GM19324 (cell line): Measurements from ENCODE around the gene MYLK.

Experiments
- ATAC-seq: cut with Tn5 transposase; IDR thresholded peaks from one replicate; pipeline ENCODE4 v1.9.1; 2021; ENCODE audit warnings: mild to moderate bottlenecking, moderate library complexity; ENCODE audit not compliant: unreplicated experiment, low FRiP score

Gene MYLK

GRCh38 chr3:123656691-123657090, 227.4 kb downstream of the MYLK start:
- no peak for ATAC-seq

- no peak for ATAC-seq
Observed at GRCh38 chr3:123656274-123656673, 227.9 kb downstream of the MYLK start.

DNA sequence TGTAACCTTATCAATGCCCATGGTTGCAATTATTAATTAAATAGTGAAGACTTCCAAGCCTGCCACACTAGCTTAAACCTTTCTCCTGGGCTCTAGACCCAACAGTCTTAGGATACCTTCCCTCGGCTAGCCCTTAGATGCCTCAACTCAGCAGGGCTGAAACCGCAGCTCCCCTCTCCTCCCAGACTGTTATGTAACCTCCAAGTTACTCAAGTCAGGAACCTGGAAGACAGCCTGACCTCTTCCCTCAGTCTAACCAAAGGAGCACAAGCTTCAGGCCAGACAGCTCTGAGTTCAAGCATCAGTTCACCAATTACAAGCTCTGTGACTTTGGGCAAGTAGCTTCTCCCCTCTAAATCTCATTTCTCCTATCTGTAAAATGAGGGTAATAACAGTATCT, 228.7 kb downstream of the MYLK start:
- ATAC-seq, result no peak

DNA sequence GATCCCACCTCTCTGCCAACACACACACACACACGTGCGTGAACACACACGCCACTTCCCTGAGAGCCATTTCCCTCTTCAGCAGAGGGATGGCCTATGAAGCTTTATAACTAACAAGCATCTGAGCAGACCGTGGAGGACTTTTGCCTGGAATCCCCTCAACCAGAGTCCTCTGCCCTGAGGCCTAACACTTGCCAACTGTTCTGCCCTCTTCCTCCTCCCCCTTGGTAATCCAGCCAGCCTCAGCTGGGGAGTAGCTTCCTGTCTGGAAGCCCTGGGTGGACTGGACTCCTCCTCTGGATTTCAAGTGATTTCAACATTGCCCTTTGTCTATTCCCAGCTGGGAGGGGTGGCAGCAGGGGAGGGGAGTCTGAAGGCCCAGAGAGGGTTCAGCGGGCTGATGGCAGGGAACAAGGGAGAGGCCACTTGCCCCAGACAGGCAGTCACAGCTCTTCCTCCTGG, 230.9 kb downstream of the MYLK start:
- no peak for ATAC-seq

DNA sequence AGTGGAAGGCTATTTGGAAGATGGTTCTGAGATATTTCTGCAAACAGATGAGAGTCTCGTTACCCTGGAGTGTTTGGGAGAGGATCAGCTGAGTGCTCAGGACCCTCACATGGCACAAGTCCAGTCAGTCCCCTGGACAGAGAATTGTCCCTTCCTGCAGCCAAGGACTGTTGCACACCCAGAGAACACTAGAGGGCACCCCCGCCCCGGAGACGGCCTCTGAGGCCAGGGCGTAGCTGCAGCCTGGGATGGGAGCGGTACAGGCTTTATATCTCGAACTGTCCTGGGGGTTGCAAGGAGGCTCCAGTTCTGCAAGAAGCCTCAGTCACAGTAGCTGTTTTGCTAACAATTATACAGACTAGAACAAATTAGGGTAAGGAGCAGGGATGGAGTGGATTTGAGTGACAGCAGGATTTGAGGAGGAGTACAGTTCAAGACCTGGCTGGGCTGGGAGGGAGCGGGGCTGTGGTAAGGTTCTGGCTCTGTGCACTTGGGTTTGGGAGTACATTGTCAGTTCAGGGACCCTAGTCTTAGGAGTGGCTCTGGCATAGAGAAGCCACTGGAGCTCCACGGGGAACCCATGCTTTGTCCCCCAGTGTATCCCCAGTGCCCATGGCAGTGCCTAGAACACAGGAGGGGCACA, 231.7 kb downstream of the MYLK start:
- no peak for ATAC-seq

- ATAC-seq, result no peak
Observed at GRCh38 chr3:123651449-123652341, 232.4 kb downstream of the MYLK start.

- no peak for ATAC-seq
Observed at GRCh38 chr3:123650101-123650500, 234.0 kb downstream of the MYLK start.

DNA sequence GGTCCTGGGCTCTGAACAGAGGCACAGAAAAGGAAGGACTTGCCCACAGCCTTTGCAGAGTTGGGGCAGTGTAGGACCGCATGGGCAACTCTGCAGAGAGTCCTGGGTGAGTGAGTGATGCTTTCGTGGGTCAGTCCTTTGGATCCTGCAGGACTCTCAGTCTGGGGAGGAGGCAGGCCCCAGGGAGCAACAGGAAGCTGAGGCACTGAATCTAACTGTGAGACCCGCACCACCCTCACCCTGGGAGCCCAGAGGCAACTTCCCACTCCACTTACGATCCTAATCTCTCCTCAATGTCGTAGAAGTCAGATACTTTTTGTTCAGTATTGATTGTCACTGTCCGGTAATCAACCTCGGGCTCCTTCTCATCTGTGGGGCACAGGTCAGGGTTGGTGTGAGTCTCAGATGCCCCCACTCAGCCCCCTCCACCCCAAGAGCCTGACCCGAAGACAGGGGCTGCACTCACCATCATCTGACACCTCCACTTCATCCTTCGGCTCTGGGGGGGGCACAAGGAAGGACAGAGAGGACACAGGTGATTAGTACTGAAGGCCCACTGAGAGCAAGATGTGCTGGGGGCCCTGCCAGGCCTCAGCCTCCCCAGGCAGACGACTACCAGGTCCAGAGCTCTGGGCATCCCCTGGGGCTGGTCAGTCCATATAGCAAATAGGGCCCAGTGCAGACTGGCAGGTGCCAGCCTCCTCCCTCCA, 235.3 kb downstream of the MYLK start:
- ATAC-seq, result no peak

DNA sequence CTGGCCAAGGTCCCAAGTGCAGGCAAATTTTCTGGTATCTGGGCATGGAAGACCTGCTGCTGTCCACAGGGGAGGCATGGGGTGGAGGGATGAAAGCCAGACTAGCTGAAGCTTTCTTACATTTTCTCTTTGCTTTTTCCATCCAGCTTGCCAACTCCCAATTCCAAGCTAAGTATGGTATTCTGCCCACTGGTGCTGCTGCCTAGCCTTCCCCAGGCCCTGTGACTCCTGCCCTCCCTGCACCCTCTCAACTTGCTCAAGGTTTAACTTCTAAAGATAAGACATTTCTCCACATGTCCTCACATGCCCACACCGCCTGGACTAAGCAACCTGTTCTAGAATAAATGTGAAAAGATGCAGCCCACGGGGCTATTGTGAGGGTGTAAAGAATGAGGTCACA, 239.8 kb downstream of the MYLK start:
- ATAC-seq, result no peak

DNA sequence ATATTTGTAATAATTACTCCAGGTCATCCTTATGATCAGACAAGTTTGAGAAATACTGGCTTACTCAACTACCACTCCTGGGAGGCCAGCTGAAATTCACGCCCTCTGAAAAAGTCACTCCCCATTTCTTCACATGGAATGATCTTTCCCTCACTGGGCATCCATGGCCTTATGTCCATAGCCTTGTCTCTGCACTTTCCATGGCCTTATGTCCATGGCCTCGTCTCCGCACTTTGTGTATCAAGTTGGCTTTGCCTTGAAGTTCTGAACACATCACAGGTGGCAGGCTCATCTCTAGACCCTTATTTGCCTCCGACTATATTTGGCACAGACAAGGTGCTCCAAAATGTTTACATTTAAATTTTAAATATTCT, 241.2 kb downstream of the MYLK start:
- ATAC-seq, result no peak

DNA sequence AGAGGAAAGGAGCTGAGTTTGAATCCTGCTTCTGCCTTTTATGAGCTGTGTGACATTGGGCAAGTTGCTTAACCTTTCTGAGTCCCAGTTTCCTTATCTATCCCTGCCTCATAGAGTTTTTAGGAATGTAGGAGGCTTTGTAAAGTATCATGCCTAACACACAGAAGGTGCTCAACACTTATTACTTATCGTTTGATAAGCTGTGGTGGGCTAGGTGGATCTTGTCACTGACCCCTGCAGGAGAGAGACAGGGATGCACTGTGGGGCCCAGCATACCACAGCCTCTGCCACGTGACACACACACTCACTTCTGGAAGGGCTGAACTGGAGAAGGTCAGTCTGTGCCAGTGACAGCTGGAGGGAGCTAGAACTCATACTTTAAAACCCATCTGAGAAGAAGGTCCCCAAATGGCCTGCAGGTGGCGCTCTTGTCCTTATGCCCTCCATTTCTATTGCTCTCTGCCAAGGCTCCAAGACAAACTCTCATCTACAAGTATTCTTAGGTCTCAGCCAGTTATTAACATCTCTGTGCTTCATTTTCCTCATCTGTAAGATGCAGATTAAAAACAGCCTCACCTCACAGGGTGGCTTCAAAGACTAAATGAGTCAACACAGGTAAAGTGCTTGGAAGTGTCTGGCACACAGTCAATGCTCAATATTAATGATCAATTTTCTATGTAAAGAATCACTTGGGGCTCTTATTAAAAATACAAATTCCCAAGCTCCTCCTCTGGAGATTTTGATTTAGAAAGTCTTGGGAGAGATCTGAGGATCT, 241.8 kb downstream of the MYLK start:
- ATAC-seq, result peak; percentile 51

DNA sequence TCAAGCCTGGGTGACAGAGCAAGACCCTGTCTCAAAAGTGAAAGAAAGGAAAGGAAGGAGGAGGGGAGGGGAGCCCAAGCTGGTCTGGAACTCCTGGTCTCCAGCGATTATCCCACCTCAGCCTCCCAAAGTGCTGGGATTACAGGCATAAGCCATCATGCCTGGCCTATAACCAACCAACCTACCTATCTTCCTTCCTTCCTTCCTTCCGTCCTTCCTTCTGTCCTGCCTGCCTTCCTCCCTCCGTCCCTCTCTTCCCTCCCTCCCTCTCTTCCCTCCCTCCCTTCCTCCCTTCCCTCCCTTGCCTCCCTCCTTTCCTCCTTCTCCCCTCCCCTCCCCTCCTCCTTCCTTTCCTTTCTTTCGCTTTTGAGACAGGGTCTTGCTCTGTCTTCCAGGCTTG, 242.6 kb downstream of the MYLK start:
- no peak for ATAC-seq

DNA sequence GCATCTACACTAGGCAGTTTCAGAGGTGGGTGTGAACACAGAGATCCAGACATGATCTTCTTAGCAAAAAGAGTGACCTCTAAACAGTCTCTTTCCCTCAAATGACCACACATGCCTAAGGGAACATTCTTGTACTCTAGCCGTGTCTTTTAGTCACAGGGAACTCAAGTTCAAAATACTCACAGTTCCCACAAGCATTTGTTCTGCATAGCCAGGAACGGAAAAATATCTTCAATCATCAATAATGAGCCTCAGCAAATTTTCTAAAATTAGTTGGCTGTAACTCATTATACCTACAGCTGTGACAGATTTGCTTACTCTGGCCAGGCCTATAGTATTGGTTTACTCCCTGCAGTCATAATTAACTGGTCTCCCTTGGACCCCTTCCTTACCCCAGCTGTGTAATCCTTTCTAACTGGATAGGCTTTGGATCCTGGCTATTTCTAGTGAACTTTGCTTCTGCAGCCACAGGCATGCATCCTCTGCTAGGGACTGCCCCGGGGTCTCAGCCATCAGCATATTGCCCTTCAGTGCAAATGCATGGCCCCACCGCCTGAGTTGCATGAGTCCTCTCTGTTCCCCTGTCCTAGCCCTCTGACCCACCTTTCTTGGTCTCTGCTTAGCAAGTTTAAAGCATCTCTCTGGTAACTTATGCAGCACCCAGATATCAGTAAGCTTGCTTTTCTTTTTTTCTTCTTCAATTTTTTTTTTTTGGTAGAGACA, 243.2 kb downstream of the MYLK start:
- ATAC-seq, result no peak

DNA sequence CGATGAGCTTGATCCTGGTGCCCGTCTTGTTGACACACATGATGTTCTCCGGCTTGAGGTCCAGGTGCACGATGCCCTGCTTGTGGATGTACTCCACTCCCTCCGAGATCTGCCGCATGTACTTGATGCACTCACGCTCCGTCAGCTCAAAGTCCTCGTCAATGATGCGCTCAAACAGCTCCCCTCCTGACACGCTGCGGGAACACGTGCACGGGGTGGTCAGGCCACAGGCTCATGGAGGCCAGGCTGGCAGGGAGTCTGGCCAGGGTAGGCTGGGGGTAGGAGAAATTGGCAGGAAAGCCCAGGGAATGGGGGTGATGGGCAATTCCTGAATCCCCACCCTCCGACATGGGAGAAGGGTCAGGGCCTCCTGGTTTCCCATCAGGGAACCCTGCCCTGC, 243.8 kb downstream of the MYLK start:
- no peak for ATAC-seq

DNA sequence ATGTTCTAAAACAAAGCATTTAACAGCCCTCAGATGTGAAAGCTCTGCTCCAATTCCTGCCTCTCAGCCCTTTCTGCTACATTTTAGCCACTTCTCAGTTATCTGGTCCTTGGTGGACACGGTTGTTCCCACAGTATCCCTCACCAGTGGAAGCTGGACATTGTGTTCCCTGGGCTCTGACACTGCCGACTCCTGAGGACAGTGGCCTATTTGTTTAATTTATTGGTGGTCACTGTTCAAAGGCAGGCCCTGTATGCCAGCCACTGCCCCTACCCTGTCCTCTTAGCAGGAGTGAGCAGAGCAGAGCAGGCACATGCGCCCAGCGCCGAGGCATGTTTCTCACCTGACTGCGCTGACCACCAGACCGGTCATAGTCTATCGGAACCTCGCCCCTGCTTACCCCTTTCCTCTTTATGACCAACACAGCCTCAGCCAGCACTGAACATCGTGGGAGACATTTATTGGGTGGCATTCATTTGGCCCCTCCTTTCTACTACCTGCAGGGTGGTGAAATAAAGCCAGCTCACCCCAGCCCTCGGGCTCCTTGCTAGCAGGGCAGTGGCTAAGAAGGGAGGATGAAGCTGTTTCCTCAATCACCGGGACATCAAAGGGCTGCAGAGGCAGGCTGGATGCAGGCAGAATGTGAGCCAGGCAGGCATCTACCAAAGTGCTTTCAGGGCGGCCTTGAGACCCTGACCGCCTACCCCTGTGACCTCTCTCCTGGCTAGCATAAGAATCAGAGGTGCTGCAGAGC, 245.0 kb downstream of the MYLK start:
- ATAC-seq, result no peak

GRCh38 chr3:123637841-123638240, 246.3 kb downstream of the MYLK start:
- no peak for ATAC-seq

GRCh38 chr3:123637131-123637530, 247.0 kb downstream of the MYLK start:
- no peak for ATAC-seq

DNA sequence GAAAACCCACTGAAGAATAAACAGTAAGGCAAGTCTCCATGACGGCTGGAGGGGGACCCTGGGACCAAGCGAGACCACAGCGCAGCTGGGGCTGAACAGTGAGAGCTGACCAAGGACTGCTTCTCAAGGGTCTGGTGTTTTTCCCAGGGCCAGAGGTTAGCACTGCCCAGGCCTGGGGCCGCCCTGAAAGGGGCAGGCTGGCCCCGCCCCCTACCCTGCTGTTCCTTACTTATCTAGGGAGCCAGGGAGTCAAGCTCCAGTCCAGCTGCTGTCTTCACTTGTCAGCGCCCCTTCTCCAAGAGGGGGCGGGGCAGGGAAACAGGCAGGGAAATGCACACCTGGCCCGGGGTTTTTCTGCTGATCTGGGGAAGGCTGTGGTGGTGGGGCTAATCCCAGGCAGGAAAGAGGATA, 247.7 kb downstream of the MYLK start:
- ATAC-seq, result no peak

- no peak for ATAC-seq
Observed at GRCh38 chr3:123635717-123636116, 248.4 kb downstream of the MYLK start.
